MCF 10A (cell line): Measurements from ENCODE around the gene AMBRA1. TPM values are rescaled to one million over a fixed set of nuclear protein-coding genes. Genes with fewer than 3 reads are reported as not detected.

ENCODE experiments used
- BruUV-seq: library from RNA; stranded (reverse); fragments of 400-500 nt; replicated peaks from 2 replicates; lab custom pipeline; 2021; lab: Mats Ljungman, UMichigan
- CTCF ChIA-PET: fragments of 300-600 bp; sonication (Branson Sonifier 250); formaldehyde crosslinking; extraction: SDS; loops from one replicate; lab custom pipeline; 2021; ENCODE audit warnings: antibody characterized with exemption, inconsistent platforms; lab: Yijun Ruan, JAX
- POLR2A ChIA-PET: fragments of 300-600, 350-650 bp; sonication (Branson Sonifier 250); formaldehyde crosslinking; extraction: SDS; loops from one replicate; lab custom pipeline; 2020; ENCODE audit warnings: antibody characterized with exemption, inconsistent platforms; lab: Yijun Ruan, JAX
- DNase-seq: peaks from one replicate; pipeline ENCODE4 v3.0.0-alpha.2; 2018; ENCODE audit not compliant: unreplicated experiment
- H3K27ac Mint-ChIP-seq: one replicate; pipeline ENCODE4 v1.8.0; 2022; ENCODE audit warnings: mild to moderate bottlenecking, low read depth, mixed read lengths; ENCODE audit not compliant: unreplicated experiment
- H3K27me3 Mint-ChIP-seq: one replicate; pipeline ENCODE4 v1.8.0; 2022; ENCODE audit warnings: mixed read lengths; ENCODE audit not compliant: insufficient read depth, unreplicated experiment
- H3K36me3 Mint-ChIP-seq: one replicate; pipeline ENCODE4 v1.8.0; 2022; ENCODE audit warnings: mild to moderate bottlenecking, moderate library complexity, mixed read lengths; ENCODE audit not compliant: insufficient read depth, unreplicated experiment
- H3K4me1 Mint-ChIP-seq: one replicate; pipeline ENCODE4 v1.8.0; 2022; ENCODE audit warnings: mixed read lengths; ENCODE audit not compliant: insufficient read depth, unreplicated experiment
- H3K4me3 Mint-ChIP-seq: one replicate; pipeline ENCODE4 v1.8.0; 2022; ENCODE audit warnings: mild to moderate bottlenecking, moderate library complexity, mixed read lengths; ENCODE audit not compliant: unreplicated experiment
- H3K9me3 Mint-ChIP-seq: one replicate; pipeline ENCODE4 v1.8.0; 2022; ENCODE audit warnings: mixed read lengths; ENCODE audit not compliant: unreplicated experiment
- intact Hi-C: fragments of 100-400 bp; cut with micrococcal nuclease; formaldehyde crosslinking; loops from 2 replicates; pipeline ENCODE4 v1.14.1; 2022
- total RNA-seq: library from RNA; stranded (reverse); gene quantifications from 2 replicates; pipeline ENCODE4 v1.2.3, GENCODE V29; 2022
- TF ChIP-seq, protein P1 (sequence below): fragments of 200-600 bp; IDR thresholded peaks from one replicate; pipeline ENCODE4 v1.8.0; 2022; ENCODE audit warnings: antibody characterized with exemption, mild to moderate bottlenecking; ENCODE audit not compliant: unreplicated experiment

Gene AMBRA1
- total RNA-seq, 1 experiment from 2014 or later, result 19.6 TPM

DNA sequence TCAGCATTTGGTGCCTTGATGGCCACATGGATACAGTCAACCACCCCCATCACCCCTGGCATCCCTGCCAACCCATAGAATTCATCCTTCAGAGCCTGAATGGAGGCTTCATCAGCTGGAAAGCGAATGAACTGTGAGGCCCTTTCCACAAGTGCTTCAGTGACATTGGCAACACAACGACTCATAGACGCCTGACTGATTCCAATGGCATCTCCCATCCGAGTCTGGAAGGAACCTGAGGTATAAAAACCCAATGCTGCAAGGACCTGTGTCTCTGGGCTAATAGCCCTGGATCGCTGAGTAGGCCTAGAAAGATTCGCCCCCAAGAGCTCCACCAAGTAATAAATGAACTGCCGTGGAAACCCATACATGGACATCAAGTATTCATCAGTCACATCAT, 21.9 kb upstream of the AMBRA1 start:
- intact Hi-C loops, result loop anchor here (2.0 to 5.0 kb wide), 2 partner anchors 55 to 78 kb away; no protein-coding TSS in a partner anchor
- peak overlapping the region; percentile 82 for H3K4me3 Mint-ChIP-seq

DNA sequence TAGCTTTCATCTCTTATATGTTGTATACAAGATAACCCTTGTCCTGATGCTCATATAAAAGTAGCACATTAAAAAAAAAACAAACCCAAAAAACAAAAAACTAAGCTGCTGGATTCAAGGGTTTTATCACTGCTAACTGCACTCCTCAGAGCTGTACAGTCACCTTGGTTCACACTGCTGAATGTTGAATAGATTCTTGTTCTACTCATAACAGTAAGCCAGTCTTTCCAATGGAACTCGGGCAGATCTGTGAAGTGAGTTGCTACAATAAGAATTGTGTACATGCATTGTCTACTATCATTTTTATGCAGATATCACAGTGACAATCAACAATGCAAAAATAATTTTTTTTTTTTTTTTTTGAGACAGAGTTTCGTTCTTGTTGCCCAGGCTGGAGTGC, 18.5 kb upstream of the AMBRA1 start:
- DNase-seq, result no peak
- TF ChIP-seq, protein P1, sequence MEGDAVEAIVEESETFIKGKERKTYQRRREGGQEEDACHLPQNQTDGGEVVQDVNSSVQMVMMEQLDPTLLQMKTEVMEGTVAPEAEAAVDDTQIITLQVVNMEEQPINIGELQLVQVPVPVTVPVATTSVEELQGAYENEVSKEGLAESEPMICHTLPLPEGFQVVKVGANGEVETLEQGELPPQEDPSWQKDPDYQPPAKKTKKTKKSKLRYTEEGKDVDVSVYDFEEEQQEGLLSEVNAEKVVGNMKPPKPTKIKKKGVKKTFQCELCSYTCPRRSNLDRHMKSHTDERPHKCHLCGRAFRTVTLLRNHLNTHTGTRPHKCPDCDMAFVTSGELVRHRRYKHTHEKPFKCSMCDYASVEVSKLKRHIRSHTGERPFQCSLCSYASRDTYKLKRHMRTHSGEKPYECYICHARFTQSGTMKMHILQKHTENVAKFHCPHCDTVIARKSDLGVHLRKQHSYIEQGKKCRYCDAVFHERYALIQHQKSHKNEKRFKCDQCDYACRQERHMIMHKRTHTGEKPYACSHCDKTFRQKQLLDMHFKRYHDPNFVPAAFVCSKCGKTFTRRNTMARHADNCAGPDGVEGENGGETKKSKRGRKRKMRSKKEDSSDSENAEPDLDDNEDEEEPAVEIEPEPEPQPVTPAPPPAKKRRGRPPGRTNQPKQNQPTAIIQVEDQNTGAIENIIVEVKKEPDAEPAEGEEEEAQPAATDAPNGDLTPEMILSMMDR, result no peak
- BruUV-seq, result no TSS peak
- Mint-ChIP-seq H3K4me1 (peaks cover 4% of the 10 kb centered on the region), H3K9me3 (no peaks in the 10 kb centered on the region), H3K27ac (no peak overlapping the region), H3K4me3 (no peak overlapping the region), H3K27me3 (no peaks in the 10 kb centered on the region), H3K36me3 (peaks cover 7% of the 10 kb centered on the region)
- ChIA-PET POLR2A (interaction anchor here (0.5 to 2.3 kb wide), 4 partner anchors 12 to 223 kb away, joined by 3 to 8 read pairs (median 4); partner anchors contain the start of gene AMBRA1), CTCF (interaction anchor here (0.6 to 0.7 kb wide), 2 partner anchors 54 to 222 kb away, joined by 3 read pairs; no protein-coding TSS in a partner anchor)
- intact Hi-C loops, result no loop called here

More for the DNA sequence above, 21.9 kb upstream of the AMBRA1 start:
- TF ChIP-seq, protein P1, result no peak
- H3K27ac Mint-ChIP-seq, result no peak overlapping the region
- no peaks in the 10 kb centered on the region for H3K9me3 Mint-ChIP-seq
- no peaks in the 10 kb centered on the region for H3K27me3 Mint-ChIP-seq
- ChIA-PET POLR2A (interaction anchor here (1.2 to 5.6 kb wide), 6 partner anchors 8 to 72 kb away, joined by 6 to 108 read pairs (median 12); partner anchors contain the start of gene AMBRA1), CTCF (interaction anchor here (0.6 to 1.3 kb wide), 3 partner anchors 23 to 227 kb away, joined by 3 read pairs; no protein-coding TSS in a partner anchor)
- peaks cover 13% of the 10 kb centered on the region for H3K4me1 Mint-ChIP-seq
- peaks cover 12% of the 10 kb centered on the region for H3K36me3 Mint-ChIP-seq
- no TSS peak for BruUV-seq
- no peak for DNase-seq

DNA sequence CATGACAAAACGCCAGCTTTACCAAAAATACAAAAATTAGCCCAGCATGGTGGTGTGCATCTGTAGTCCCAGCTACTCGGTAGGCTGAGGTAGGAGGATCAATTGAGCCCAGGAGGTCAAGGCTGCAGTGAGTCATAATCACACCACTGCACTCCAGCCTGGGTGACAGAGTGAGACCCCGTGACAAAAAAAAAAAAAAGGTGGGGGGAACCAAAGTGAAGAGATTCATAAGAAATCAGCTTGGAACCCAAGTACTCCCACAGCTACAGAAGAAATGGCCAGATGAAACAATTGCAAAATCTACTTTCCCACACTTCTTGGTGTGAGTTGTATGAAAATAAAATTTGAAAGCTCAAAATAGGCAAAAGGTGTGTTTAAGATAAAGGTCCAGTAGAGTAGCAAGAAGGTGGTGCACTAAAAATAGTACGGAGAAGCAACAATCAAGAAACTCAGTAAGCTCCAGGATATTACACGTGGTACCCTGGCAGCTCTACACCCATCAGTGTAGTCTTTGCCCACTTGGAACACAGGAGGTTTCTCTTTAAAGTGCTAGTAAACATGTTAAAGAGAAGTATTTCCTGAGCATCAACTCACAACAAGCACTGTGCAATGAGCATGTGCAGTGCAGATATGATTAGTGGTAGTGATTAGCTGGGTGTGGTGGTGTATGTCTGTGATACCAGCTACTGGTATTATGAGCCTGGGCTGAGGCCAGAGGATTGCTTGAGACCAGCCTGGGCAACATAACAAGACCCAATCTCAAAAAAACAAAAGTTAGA, 17.9 kb upstream of the AMBRA1 start:
- H3K4me1 Mint-ChIP-seq, result peaks cover 4% of the 10 kb centered on the region
- TF ChIP-seq, protein P1, result no peak
- H3K27me3 Mint-ChIP-seq, result no peaks in the 10 kb centered on the region
- H3K4me3 Mint-ChIP-seq, result no peak overlapping the region
- intact Hi-C loops, result no loop called here
- ChIA-PET CTCF (interaction anchor here (0.5 to 0.7 kb wide), 4 partner anchors 28 to 549 kb away, joined by 3 to 5 read pairs (median 4); no protein-coding TSS in a partner anchor), POLR2A (interaction anchor here (0.5 to 2.3 kb wide), 8 partner anchors 7 to 223 kb away, joined by 3 to 8 read pairs (median 3); partner anchors contain the start of gene AMBRA1)
- no peak overlapping the region for H3K27ac Mint-ChIP-seq
- peaks cover 7% of the 10 kb centered on the region for H3K36me3 Mint-ChIP-seq
- no peak for DNase-seq
- no TSS peak for BruUV-seq
- H3K9me3 Mint-ChIP-seq, result no peaks in the 10 kb centered on the region

DNA sequence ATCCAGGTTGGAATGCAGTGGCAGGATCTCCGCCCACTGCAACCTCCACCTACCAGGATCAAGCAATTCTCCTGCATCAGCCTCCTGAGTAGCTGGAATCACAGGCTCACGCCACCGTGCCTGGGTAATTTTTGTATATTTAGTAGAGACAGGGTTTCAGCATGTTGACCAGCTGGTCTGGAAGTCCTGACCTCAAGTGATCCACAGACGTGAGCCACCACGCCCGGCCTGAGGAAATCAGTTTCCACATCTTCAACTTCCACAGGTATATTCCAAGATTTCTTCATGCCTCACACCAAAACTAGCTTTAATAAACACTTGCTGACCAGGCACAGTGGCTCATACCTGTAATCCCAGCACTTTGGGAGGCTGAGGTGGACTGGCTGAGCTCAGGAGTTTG, 15.6 kb upstream of the AMBRA1 start:
- H3K4me3 Mint-ChIP-seq, result no peak overlapping the region
- no TSS peak for BruUV-seq
- no peak for DNase-seq
- no peaks in the 10 kb centered on the region for H3K27me3 Mint-ChIP-seq
- no peaks in the 10 kb centered on the region for H3K4me1 Mint-ChIP-seq
- CTCF ChIA-PET, result interaction anchor here (0.6 kb wide), 1 partner anchor 631 kb away, joined by 3 read pairs; no protein-coding TSS in a partner anchor
- TF ChIP-seq, protein P1, result no peak
- intact Hi-C loops, result no loop called here
- POLR2A ChIA-PET, result interaction anchor here (0.8 to 3.2 kb wide), 3 partner anchors 15 to 48 kb away, joined by 3 to 19 read pairs (median 4); partner anchors contain the start of gene AMBRA1
- no peak overlapping the region for H3K27ac Mint-ChIP-seq
- H3K9me3 Mint-ChIP-seq, result no peaks in the 10 kb centered on the region
- H3K36me3 Mint-ChIP-seq, result peaks cover 7% of the 10 kb centered on the region
